Endothelial cell of umbilical vein (primary cell): ENCODE results near the gene PGF. TPM values are rescaled to one million over a fixed set of nuclear protein-coding genes. Genes with fewer than 3 reads are reported as not detected.
A peak's percentile ranks its signal among the peaks of the same experiment; 100 is the strongest.

ENCODE experiments used
- BruUV-seq: library from RNA; stranded (reverse); fragments of 400-500 nt; replicated peaks from 2 replicates; lab custom pipeline; 2021; lab: Mats Ljungman, UMichigan
- CTCF ChIA-PET: fragments of 300-600, 350-600 bp; sonication (Branson Sonifier 250); formaldehyde crosslinking; loops from one replicate; lab custom pipeline; 2021; ENCODE audit warnings: antibody characterized with exemption, inconsistent platforms; lab: Charles Lee
- POLR2A ChIA-PET: fragments of 300-600, 350-600 bp; sonication (Branson Sonifier 250); formaldehyde crosslinking; loops from one replicate; lab custom pipeline; 2021; ENCODE audit warnings: antibody characterized with exemption, inconsistent platforms; lab: Charles Lee
- DNase-seq: peaks from one replicate; pipeline ENCODE4 v3.0.0-alpha.2; 2011; ENCODE audit warnings: low read depth, low spot score
- FAIRE-seq: peaks from 2 replicates; lab custom pipeline; 2011; peaks lifted over from hg19 to GRCh38; lab: Jason Lieb, UNC
- H2AFZ ChIP-seq: 2 replicates; pipeline ENCODE4 v1.6.0; 2012; ENCODE audit warnings: low read depth, low read length, control low read depth, inconsistent platforms
- H3K27ac ChIP-seq: 2 replicates; pipeline ENCODE4 v1.5.1; 2011; ENCODE audit warnings: low read depth, mild to moderate bottlenecking, control low read depth, low read length, moderate library complexity; ENCODE audit not compliant: insufficient read depth
- H3K27me3 ChIP-seq, 2 experiments: 2 replicates each; pipeline versions ENCODE4 v1.6.0 to v1.6.1; 2011; ENCODE audit warnings: low read length in 2 of 2, mixed read lengths in 1 of 2; ENCODE audit not compliant: control insufficient read depth in 2 of 2, insufficient read depth in 2 of 2
- H3K36me3 ChIP-seq, 2 experiments: 2 replicates in 1 of 2; 3 replicates in 1 of 2; pipeline ENCODE4 v1.5.1; 2011; ENCODE audit warnings: low read length in 2 of 2, mild to moderate bottlenecking in 1 of 2, moderate library complexity in 1 of 2; ENCODE audit not compliant: control insufficient read depth in 2 of 2, insufficient read depth in 2 of 2; ENCODE audit errors: extremely low read depth in 1 of 2
- H3K4me1 ChIP-seq: 3 replicates; pipeline ENCODE4 v1.5.1; 2011; ENCODE audit warnings: mild to moderate bottlenecking, low read length; ENCODE audit not compliant: control insufficient read depth, insufficient read depth; ENCODE audit errors: extremely low read depth
- H3K4me2 ChIP-seq: 2 replicates; pipeline ENCODE4 v1.6.1; 2011; ENCODE audit warnings: low read length, control low read depth, mixed read lengths; ENCODE audit not compliant: insufficient read depth
- H3K4me3 ChIP-seq, 3 experiments: fragments of 200-600 bp in 1 of 3; sonication (generic), shearing (Covaris generic) in 1 of 3; replicated peaks in 1 of 3; 2 replicates each; pipeline ENCODE4 v1.5.1; 2011 to 2016; ENCODE audit warnings: control low read depth in 3 of 3, low read length in 3 of 3, mild to moderate bottlenecking in 2 of 3, inconsistent platforms in 1 of 3, low read depth in 1 of 3, moderate library complexity in 1 of 3; ENCODE audit not compliant: insufficient read depth in 1 of 3
- H3K79me2 ChIP-seq: 2 replicates; pipeline ENCODE4 v1.6.0; 2012; ENCODE audit warnings: low read length, inconsistent platforms; ENCODE audit not compliant: control insufficient read depth, insufficient read depth
- H3K9ac ChIP-seq: replicated peaks from 2 replicates; pipeline ENCODE3; 2011; ENCODE audit warnings: low read length, control low read depth; ENCODE audit not compliant: insufficient read depth; ENCODE audit errors: extremely low read depth
- H3K9me1 ChIP-seq: replicated peaks from 3 replicates; pipeline ENCODE4 v1.6.0; 2011; ENCODE audit warnings: mild to moderate bottlenecking, low read length; ENCODE audit not compliant: control insufficient read depth, insufficient read depth; ENCODE audit errors: extremely low read depth
- H3K9me3 ChIP-seq: replicated peaks from 2 replicates; pipeline ENCODE4 v1.5.1; 2012; ENCODE audit warnings: low read length, inconsistent platforms; ENCODE audit not compliant: control insufficient read depth, insufficient read depth
- H4K20me1 ChIP-seq: replicated peaks from 2 replicates; pipeline ENCODE3; 2011; ENCODE audit warnings: mild to moderate bottlenecking, low read length; ENCODE audit not compliant: control insufficient read depth, insufficient read depth; ENCODE audit errors: extremely low read depth
- EZH2 ChIP-seq: IDR thresholded peaks from 2 replicates; pipeline ENCODE4 v1.6.1; 2012; ENCODE audit warnings: borderline replicate concordance, low read depth, mild to moderate bottlenecking, moderate library complexity, low read length, inconsistent platforms; ENCODE audit not compliant: severe bottlenecking
- FOS ChIP-seq: IDR thresholded peaks from 2 replicates; pipeline ENCODE4 v1.6.1; 2011; ENCODE audit warnings: mild to moderate bottlenecking, low read length, moderate library complexity, borderline replicate concordance; ENCODE audit not compliant: insufficient read depth
- GATA2 ChIP-seq: IDR thresholded peaks from 2 replicates; pipeline ENCODE4 v1.7.0; 2011; ENCODE audit warnings: low read depth, mild to moderate bottlenecking, moderate library complexity, mixed read lengths, low read length; ENCODE audit not compliant: insufficient read length, insufficient read depth
- JUN ChIP-seq: IDR thresholded peaks from 2 replicates; pipeline ENCODE4 v1.6.1; 2011; ENCODE audit warnings: borderline replicate concordance, low read depth; ENCODE audit not compliant: insufficient read length, insufficient read depth
- MYC ChIP-seq: IDR thresholded peaks from one replicate; pipeline ENCODE4 v1.6.1; 2011; ENCODE audit warnings: mild to moderate bottlenecking, low read depth, low read length
- POLR2A ChIP-seq: IDR thresholded peaks from 2 replicates; pipeline ENCODE4 v1.6.1; 2012; ENCODE audit warnings: low read depth, mild to moderate bottlenecking, control low read depth, low read length
- POLR2AphosphoS5 ChIP-seq: IDR thresholded peaks from 2 replicates; pipeline ENCODE4 v1.6.1; 2012; ENCODE audit warnings: low read depth, mild to moderate bottlenecking, control low read depth, low read length, moderate library complexity; ENCODE audit not compliant: insufficient read depth
- dilution Hi-C: fragments of 300-500 bp; cut with MboI; formaldehyde crosslinking; loops from one replicate; pipeline ENCODE4 v1.15.0; 2019; ENCODE audit warnings: low sequenced_read_pairs; ENCODE audit not compliant: extremely low pct_ligation_motif_present
- intact Hi-C: fragments of 100-400 bp; cut with micrococcal nuclease; formaldehyde crosslinking; loops from one replicate; pipeline ENCODE4 v1.10.0; 2022
- polyA plus RNA-seq, 4 experiments: library from polyadenylated mRNA; depleted of rRNA in 3 of 4; stranded (reverse) in 3 of 4; unstranded in 1 of 4; fragments of >200 nt; gene quantifications; 2 replicates each; pipeline versions ENCODE4 v1.2.1 to v1.2.3, GENCODE V29; 2011 to 2012; ENCODE audit warnings: missing spikeins in 1 of 4
- total RNA-seq: library from RNA; stranded (reverse); gene quantifications from 2 replicates; pipeline ENCODE4 v1.2.3, GENCODE V29; 2021
- TF ChIP-seq, protein P1 (sequence below): IDR thresholded peaks from 2 replicates; pipeline ENCODE4 v1.6.1; 2011; ENCODE audit not compliant: insufficient read depth, insufficient read length
- TF ChIP-seq, protein P2 (sequence below), 2 donors: IDR thresholded peaks; 1 replicate in 1 of 2; 2 replicates in 1 of 2; pipeline ENCODE4 v1.5.1; 2011; ENCODE audit warnings: low read length in 2 of 2, mild to moderate bottlenecking in 2 of 2, moderate library complexity in 2 of 2, control low read depth in 1 of 2, inconsistent platforms in 1 of 2, low read depth in 1 of 2; ENCODE audit not compliant: insufficient read depth in 1 of 2; ENCODE audit errors: extremely low read depth in 1 of 2

The PGF gene
- total and polyA plus RNA-seq, 2 donors (not counting 3 experiments of a cell fraction or from before 2014, with no cell fraction given): 89.0 to 206 TPM

DNA sequence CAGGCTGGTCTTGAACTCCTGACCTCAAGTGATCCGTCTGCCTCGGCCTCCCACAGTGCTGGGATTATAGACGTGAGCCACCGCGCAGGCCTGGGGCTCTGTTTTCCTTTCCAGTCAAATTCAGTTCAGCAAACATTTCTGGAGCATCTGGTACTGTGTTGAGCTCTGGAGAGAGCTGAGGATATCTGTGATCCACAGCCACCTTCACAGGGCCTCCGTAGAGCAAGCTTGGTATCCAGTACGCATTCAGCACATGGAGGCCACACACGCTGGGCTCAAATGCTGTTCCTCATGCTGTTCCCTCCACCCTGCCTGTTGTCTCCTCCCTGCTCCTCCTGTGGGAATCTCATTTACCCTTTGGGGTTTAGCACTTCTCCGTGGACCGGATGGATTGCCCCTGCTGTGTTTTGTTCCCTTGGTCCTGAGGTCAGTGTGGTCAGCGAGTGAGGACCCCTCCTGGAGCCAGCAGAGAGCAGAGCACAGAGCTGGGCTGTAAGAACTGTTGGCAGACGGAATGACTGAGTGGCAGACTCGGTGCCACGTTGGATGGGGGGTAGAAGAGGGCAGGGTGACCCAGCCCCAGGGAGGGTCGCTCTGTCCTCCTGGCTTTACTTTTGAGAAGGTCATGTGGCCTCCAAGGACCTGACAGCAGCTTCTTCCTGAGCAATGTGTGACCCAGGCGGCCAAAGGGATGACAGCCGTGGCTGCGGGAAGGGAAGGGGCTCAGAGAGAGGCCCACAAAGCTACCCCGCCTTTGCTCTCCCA is 33.2 kb downstream of the PGF start:
- H3K4me1 ChIP-seq: peaks cover 5% of the 10 kb centered on the region
- H3K27me3 ChIP-seq: no peaks in the 10 kb centered on the region
- H3K27ac ChIP-seq: peak overlapping the region; percentile 50
- no peaks in the 10 kb centered on the region for H3K36me3 ChIP-seq
- dilution Hi-C loops: no loop called here
- DNase-seq: no peak
- FAIRE-seq: no peak
- H4K20me1 ChIP-seq: no peaks in the 10 kb centered on the region
- ChIA-PET POLR2A (interaction anchor here (1.5 to 1.8 kb wide), 2 partner anchors 10 to 33 kb away, joined by 4 to 7 read pairs; partner anchors contain the start of gene PGF), CTCF (interaction anchor here (0.6 to 4.5 kb wide), 14 partner anchors 10 to 373 kb away, joined by 3 to 38 read pairs (median 6); partner anchors contain the start of gene PGF)
- peak overlapping the region; percentile 50 for H3K4me2 ChIP-seq
- intact Hi-C loops: loop anchor here (2.0 kb wide), 1 partner anchor 19 kb away; no protein-coding TSS in a partner anchor
- no peaks in the 10 kb centered on the region for H3K79me2 ChIP-seq
- peak overlapping the region in 2 of 3 experiments; percentile 58 to 69 for H3K4me3 ChIP-seq
- no peaks in the 10 kb centered on the region for H3K9me3 ChIP-seq
- TF ChIP-seq EZH2: no peak
- no peak for TF ChIP-seq POLR2A
- TF ChIP-seq MYC: no peak
- TF ChIP-seq, protein P1, sequence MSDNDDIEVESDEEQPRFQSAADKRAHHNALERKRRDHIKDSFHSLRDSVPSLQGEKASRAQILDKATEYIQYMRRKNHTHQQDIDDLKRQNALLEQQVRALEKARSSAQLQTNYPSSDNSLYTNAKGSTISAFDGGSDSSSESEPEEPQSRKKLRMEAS: no peak
- no peak for TF ChIP-seq FOS
- TF ChIP-seq JUN: no peak
- no peak for TF ChIP-seq POLR2AphosphoS5
- no peak for TF ChIP-seq GATA2
- TF ChIP-seq, protein P2, sequence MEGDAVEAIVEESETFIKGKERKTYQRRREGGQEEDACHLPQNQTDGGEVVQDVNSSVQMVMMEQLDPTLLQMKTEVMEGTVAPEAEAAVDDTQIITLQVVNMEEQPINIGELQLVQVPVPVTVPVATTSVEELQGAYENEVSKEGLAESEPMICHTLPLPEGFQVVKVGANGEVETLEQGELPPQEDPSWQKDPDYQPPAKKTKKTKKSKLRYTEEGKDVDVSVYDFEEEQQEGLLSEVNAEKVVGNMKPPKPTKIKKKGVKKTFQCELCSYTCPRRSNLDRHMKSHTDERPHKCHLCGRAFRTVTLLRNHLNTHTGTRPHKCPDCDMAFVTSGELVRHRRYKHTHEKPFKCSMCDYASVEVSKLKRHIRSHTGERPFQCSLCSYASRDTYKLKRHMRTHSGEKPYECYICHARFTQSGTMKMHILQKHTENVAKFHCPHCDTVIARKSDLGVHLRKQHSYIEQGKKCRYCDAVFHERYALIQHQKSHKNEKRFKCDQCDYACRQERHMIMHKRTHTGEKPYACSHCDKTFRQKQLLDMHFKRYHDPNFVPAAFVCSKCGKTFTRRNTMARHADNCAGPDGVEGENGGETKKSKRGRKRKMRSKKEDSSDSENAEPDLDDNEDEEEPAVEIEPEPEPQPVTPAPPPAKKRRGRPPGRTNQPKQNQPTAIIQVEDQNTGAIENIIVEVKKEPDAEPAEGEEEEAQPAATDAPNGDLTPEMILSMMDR (IDR thresholded peaks at IDR 0.05; ENCODE audit: extremely low read depth in 1 of 2, insufficient read depth in 1 of 2, low read depth in 1 of 2, low read length in 2 of 2): no peak
- BruUV-seq: TSS peak; percentile 52
- H2AFZ ChIP-seq: peak overlapping the region; percentile 89
- peak overlapping the region; percentile 78 for H3K9ac ChIP-seq
- no peaks in the 10 kb centered on the region for H3K9me1 ChIP-seq
